HG03558 (cell line): Measurements from ENCODE around the gene PLA2G2A.

Experiments used
- ATAC-seq: cut with Tn5 transposase; IDR thresholded peaks from one replicate; pipeline ENCODE4 v1.9.1; 2021; ENCODE audit warnings: moderate number of reproducible peaks; ENCODE audit not compliant: unreplicated experiment; ENCODE audit errors: extremely low read depth

Gene PLA2G2A

DNA sequence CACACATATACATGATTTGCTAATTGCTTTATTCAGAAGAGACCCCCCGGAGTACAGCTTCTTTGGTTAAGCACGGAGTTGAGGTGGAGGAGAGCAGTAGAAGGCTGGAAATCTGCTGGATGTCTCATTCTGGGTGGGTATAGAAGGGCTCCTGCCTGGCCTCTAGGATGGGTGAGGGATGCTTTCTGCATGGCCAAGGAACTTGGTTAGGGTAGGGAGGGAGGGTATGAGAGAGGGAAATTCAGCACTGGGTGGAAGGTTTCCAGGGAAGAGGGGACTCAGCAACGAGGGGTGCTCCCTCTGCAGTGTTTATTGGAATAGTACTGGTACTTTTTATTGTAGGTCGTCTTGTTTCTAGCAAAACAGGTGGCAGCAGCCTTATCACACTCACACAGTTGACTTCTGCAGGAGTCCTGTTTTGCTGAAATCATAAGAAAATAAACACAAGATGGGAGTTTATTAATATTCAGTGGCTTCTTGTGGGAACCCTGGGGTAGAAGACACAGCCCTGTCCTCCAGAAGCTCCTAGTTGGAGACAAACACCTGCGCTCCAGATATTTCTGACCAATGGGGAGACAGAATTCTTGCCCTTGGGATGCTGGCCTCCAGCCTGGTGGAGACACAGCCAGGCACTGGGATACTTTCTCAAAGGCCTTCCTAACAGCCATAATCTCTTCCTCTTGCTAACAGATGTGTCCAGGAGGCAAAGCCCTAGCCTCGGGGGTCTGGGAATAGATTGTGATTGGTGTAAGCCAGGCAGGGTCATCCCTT lies 3.8 kb downstream of the PLA2G2A start:
- ATAC-seq = no peak

- ATAC-seq = no peak
These were observed 4.5 kb downstream of the PLA2G2A start for GRCh38 chr1:19974822-19975416.

GRCh38 chr1:19973616-19974015 lies 5.8 kb downstream of the PLA2G2A start:
- ATAC-seq = no peak

DNA sequence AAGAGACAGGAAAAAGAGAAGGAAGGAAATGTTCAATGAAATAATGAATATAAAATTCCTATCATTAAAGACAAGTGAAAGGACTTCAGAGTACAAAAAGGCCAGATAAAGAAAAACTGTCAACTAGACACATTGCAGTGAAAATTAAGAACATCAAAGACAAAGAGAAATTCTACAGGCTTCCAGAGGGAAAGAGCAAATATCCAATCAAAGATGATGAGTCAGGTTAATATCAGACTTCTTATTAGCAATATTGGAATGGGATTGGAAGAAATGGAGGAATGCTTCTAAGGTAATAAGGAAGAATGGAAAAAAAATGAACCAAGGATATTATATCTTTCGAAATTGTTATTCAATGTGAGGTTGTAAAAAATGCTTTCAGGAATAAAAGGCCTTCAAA lies 7.8 kb downstream of the PLA2G2A start:
- no peak for ATAC-seq

GRCh38 chr1:19969898-19970660 lies 9.3 kb downstream of the PLA2G2A start:
- ATAC-seq = no peak

- ATAC-seq = no peak
These were observed 11.6 kb downstream of the PLA2G2A start for GRCh38 chr1:19967808-19968207.

- no peak for ATAC-seq
These were observed 14.9 kb downstream of the PLA2G2A start for GRCh38 chr1:19964542-19964941.

DNA sequence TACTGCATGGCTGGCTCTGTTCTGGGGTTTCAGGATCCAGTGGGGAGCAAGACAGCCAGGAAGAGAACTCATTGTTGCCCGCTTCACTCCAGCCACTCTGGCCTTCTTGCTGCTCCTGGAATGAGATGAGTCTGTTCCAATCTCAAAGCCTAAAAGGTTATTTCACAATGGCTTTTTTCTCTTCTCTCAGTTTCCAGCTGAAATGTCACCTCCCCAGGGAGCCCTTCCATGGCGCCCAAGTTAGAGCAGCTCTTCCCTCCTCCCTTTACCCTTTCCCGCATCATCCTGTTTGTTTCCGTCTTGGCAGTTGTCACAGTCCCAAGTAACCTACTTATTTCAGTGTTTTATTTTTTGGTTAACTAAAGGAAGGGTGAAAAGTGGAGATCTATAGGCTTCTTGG lies 15.8 kb downstream of the PLA2G2A start:
- ATAC-seq = no peak

GRCh38 chr1:19960591-19960990 lies 18.8 kb downstream of the PLA2G2A start:
- no peak for ATAC-seq

DNA sequence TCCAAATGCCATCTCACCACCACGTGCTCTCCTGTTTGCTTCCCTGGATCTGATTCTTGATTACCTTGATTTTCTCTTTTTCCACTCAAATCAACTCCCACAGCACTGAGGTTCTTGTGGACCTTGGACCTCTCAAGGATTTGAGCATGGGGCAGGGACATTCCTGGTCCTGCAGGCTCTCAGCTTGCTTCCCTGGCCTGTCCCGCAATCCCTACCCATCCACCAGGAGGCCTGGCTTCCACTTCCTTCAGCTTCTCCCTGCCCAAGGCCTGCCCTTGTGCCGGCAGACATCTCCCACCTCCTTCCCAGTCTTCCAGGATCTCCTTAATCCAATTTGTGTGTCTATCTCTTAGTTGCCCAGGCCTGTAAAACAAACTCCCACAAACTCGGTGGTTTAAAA lies 21.6 kb downstream of the PLA2G2A start:
- ATAC-seq = no peak

DNA sequence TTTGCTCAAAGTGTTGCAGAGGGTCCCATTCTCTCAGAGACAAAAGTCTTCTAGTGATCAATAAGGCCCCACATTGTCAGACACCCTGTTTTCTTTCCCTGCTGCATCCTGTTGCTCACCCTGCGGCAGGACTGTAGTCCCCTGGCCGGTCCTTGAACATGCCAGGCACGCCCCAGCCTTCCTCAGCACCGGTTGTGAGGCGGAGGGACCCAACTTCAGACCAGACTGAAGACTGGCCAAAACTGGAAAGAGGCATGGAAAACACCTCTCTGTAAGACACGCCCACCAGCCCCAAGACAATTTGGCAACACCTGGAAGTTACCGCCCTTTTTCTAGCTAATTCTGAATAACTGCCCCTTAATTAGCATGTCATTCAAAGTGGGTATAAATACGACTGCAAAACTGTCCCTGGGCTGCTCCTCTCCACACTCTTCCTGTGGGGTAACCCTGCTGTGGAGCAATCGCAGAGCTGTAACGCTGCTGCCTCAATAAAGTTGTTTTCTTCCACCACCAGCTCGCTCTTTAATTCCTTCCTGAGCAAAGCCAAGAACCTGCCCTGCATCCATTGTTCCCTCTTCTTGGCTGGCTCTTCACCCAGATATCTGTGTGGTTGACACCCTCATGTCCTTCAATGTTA lies 23.8 kb downstream of the PLA2G2A start:
- ATAC-seq = no peak

- ATAC-seq = no peak
These were observed 25.4 kb downstream of the PLA2G2A start for GRCh38 chr1:19954059-19954458.

DNA sequence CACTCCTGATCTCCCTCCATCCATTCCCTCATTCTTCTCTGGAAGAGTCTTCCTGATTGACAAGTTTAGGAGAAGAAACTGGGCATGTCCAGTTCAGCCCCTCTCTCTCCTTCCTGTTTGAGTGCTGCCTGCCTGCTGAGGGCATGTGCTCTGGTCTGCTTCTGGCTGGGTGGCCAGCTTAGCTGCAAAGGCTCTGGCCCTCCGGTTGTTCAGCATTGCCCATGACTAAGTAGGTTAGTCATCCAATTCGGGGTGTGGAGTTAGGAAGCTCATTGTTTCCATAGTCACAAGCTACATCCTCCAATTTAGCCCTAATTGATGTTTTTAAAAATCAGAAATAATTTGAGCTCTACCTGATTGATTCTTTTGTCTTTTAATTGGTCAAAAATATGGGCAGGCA lies 30.4 kb downstream of the PLA2G2A start:
- no peak for ATAC-seq

DNA sequence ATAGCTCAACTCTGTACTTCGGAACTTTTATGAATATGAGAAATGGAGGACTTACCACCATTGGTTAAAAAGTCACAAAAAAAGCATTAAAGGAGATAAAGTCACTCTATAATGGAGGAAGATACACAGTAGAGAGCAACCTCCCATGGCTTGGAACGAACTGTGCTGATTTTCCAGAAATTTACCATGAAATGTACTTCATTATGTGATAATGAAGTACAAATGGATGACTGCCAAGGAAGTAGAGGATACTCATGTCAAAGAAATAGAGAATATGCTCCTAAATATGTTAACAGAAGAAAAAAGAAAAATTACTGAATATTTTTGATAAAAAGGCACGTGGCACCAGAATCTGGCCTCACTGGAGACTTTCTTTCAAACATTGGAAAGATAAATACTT lies 32.4 kb downstream of the PLA2G2A start:
- ATAC-seq = no peak

GRCh38 chr1:19946331-19946751 lies 33.1 kb downstream of the PLA2G2A start:
- ATAC-seq = no peak

GRCh38 chr1:19945914-19946313 lies 33.5 kb downstream of the PLA2G2A start:
- ATAC-seq = no peak

GRCh38 chr1:19942657-19943056 lies 36.8 kb downstream of the PLA2G2A start:
- no peak for ATAC-seq

- ATAC-seq = no peak
These were observed 37.3 kb downstream of the PLA2G2A start for GRCh38 chr1:19942088-19942487.

DNA sequence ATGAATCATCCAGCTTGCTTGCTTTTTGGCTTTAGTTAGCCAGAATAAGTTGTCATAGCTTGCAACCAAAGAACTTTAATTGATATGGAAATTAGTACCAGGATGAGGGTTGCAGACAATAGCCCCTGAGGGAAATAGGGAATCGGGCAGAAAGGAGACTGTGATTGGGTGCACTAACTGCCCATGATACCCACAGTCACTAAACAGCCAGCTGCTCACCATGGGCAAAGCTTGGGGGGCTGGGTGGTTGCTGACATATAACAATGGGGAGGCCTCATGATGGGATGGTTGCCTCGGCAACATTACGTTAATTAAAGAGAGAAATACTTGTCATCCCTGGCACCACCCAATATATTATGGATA lies 38.2 kb downstream of the PLA2G2A start:
- no peak for ATAC-seq

- ATAC-seq = no peak
These were observed 38.8 kb downstream of the PLA2G2A start for GRCh38 chr1:19940486-19941205.
